Lung (tissue), 12 donors: ENCODE measurements around the gene COL6A3. TPM values are rescaled to one million over a fixed set of nuclear protein-coding genes. Genes with fewer than 3 reads are reported as not detected.

Source experiments
- ATAC-seq: fragments of 200-7000 bp; cut with Tn5 transposase; one replicate; pipeline ENCODE4 v1.9.1; 2020; ENCODE audit warnings: moderate number of reproducible peaks; ENCODE audit not compliant: insufficient read depth, low FRiP score
- DNase-seq, 3 donors: peaks; one replicate each; pipeline ENCODE4 v3.0.0-alpha.2; 2013 to 2017
- H3K27ac ChIP-seq, 2 donors: one replicate each; pipeline ENCODE4 v1.5.1; 2013; ENCODE audit warnings: mild to moderate bottlenecking in 2 of 2, moderate library complexity in 2 of 2, control low read depth in 1 of 2, inconsistent platforms in 1 of 2, low read depth in 1 of 2, low read length in 1 of 2
- H3K27me3 ChIP-seq, 3 donors: one replicate each; pipeline ENCODE4 v1.5.1; 2013; ENCODE audit warnings: low read length in 2 of 3; ENCODE audit not compliant: control insufficient read depth in 3 of 3, insufficient read depth in 3 of 3
- H3K36me3 ChIP-seq, 4 donors: one replicate each; pipeline ENCODE4 v1.5.1; 2013; ENCODE audit warnings: low read length in 4 of 4, mild to moderate bottlenecking in 1 of 4, moderate library complexity in 1 of 4; ENCODE audit not compliant: control insufficient read depth in 4 of 4, insufficient read depth in 4 of 4
- H3K4me1 ChIP-seq, 5 donors: one replicate each; pipeline ENCODE4 v1.5.1; 2013; ENCODE audit warnings: low read length in 5 of 5, mild to moderate bottlenecking in 2 of 5, moderate library complexity in 1 of 5; ENCODE audit not compliant: control insufficient read depth in 5 of 5, insufficient read depth in 5 of 5
- H3K4me3 ChIP-seq: one replicate; pipeline ENCODE4 v1.5.1; 2013; ENCODE audit warnings: mild to moderate bottlenecking, control low read depth, moderate library complexity
- H3K9ac ChIP-seq, 2 donors: one replicate each; pipeline ENCODE4 v1.5.1; 2013; ENCODE audit warnings: low read length in 2 of 2, control low read depth in 1 of 2; ENCODE audit not compliant: insufficient read depth in 1 of 2
- H3K9me3 ChIP-seq, 4 donors: one replicate each; pipeline ENCODE4 v1.5.1; 2013; ENCODE audit warnings: low read length in 3 of 4, mild to moderate bottlenecking in 1 of 4, moderate library complexity in 1 of 4; ENCODE audit not compliant: control insufficient read depth in 4 of 4, insufficient read depth in 3 of 4
- WGBS, 2 donors: extraction: QIAGEN DNeasy Blood & Tissue Kit; methylation state at CpG; one replicate each; pipeline ENCODE4 v1.1.7; 2013; 5-methylcytosine and 5-hydroxymethylcytosine counted together
- polyA plus RNA-seq, 2 donors: library from polyadenylated mRNA; stranded (reverse); fragments of 200-250 nt; gene quantifications; one replicate each; pipeline ENCODE4 v1.2.1, GENCODE V29; 2013
- total RNA-seq, 2 donors: library from RNA; depleted of rRNA in 1 of 2; stranded (reverse); fragments of >200 nt in 1 of 2; gene quantifications; one replicate each; pipeline ENCODE4 v1.2.1, GENCODE V29; 2014 to 2021
- TF ChIP-seq, protein P1 (sequence below): IDR thresholded peaks from 2 replicates; pipeline ENCODE4 v1.5.1; 2012; ENCODE audit warnings: mild to moderate bottlenecking; ENCODE audit errors: control extremely low read depth, extremely low read depth
- donor health status: control.
- donor health status: control.
- donor health status: Bipolar disorder and iron deficiency.
- donor health status: healthy.
- donor health status: DM: yes; HTN: yes; CAD: no.

COL6A3 gene
- total and polyA plus RNA-seq, 4 donors, result 36.4 to 548 (median 277) TPM

DNA sequence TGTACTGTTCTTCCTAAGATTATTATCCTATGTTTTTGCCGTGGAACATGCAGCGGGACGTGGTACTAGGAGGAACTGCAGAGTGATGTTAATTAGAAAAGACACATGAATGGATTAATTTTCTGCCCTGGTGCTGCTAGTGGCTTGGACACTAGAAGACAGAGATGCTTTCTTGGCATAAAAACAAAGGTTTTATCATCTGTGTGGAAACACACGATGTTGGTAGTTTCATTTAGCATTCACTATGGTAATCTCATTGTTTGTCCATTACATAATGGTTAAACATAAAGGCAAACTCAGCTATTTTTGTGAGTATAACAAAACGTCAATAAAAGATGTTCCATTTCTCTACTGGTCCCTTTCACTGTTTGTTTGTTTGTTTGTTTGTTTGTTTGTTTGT, 22.8 kb downstream of the COL6A3 start:
- TF ChIP-seq, protein P1, sequence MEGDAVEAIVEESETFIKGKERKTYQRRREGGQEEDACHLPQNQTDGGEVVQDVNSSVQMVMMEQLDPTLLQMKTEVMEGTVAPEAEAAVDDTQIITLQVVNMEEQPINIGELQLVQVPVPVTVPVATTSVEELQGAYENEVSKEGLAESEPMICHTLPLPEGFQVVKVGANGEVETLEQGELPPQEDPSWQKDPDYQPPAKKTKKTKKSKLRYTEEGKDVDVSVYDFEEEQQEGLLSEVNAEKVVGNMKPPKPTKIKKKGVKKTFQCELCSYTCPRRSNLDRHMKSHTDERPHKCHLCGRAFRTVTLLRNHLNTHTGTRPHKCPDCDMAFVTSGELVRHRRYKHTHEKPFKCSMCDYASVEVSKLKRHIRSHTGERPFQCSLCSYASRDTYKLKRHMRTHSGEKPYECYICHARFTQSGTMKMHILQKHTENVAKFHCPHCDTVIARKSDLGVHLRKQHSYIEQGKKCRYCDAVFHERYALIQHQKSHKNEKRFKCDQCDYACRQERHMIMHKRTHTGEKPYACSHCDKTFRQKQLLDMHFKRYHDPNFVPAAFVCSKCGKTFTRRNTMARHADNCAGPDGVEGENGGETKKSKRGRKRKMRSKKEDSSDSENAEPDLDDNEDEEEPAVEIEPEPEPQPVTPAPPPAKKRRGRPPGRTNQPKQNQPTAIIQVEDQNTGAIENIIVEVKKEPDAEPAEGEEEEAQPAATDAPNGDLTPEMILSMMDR, result no peak
- no peak overlapping the region for H3K27ac ChIP-seq
- H3K4me3 ChIP-seq, result no peak overlapping the region
- no peak overlapping the region for H3K9ac ChIP-seq
- H3K4me1 ChIP-seq, result no peaks in the 10 kb centered on the region
- ATAC-seq, result no peak
- WGBS, 2 donors, result 76 to 84% methylated on average over 5 of the region's 5 CpGs
- H3K36me3 ChIP-seq, result peaks cover 0 to 58% (median 28%) of the 10 kb centered on the region in 4 donors
- peak in 1 of 3 donors; percentile 25 for DNase-seq
- no peaks in the 10 kb centered on the region for H3K27me3 ChIP-seq
- H3K9me3 ChIP-seq, result peaks cover 0 to 5% (median 0%) of the 10 kb centered on the region in 4 donors

DNA sequence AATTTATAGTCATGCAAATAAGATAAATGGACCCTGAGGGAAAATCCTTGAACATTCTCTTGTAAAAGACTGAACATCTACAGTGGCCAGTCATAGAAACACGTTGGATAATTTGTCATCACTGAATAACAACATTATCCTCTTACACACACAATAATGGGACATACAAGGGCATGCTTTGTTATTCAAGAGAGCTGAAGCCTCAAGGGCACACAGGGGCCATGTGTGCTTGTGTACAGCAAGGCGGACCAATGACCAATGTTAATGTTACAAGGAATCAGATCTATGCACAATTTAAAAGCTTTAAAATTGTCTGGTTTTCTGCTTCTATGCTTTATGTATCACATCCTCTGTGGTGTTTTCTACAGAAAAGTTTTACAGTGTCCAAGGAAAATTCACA, 23.7 kb downstream of the COL6A3 start:
- H3K4me3 ChIP-seq, result no peak overlapping the region
- no peak for ATAC-seq
- H3K9ac ChIP-seq, result no peak overlapping the region
- no peaks in the 10 kb centered on the region for H3K27me3 ChIP-seq
- H3K9me3 ChIP-seq, result peaks cover 0 to 5% (median 0%) of the 10 kb centered on the region in 4 donors
- no peak overlapping the region for H3K27ac ChIP-seq
- peaks cover 0 to 59% (median 29%) of the 10 kb centered on the region in 4 donors for H3K36me3 ChIP-seq
- WGBS, 2 donors, result 74 to 83% methylated on average over 2 of the region's 2 CpGs
- TF ChIP-seq, protein P1, result no peak
- H3K4me1 ChIP-seq, result no peaks in the 10 kb centered on the region
- no peak for DNase-seq

DNA sequence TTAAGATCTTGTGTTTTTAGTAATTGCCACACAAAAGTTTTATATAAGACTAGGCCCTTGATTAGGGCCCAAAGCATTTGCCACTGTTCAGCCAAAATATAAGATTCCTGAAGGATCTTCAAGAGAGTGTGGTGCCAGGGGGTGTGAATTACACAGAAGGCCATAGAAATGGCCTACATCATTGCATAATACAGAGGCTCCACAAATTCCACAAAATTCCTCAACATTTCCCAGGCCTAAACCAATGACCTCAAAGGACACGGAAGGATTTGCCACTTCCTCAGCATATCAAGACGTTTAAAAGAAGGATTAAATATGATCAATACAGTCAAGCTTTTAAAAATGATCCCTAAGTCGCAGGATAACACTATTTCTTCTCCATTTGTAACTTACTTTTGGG, 24.1 kb downstream of the COL6A3 start:
- Histone ChIP-seq H3K36me3 (peaks cover 0 to 62% (median 31%) of the 10 kb centered on the region in 4 donors), H3K9me3 (peaks cover 0 to 5% (median 0%) of the 10 kb centered on the region in 4 donors), H3K27me3 (no peaks in the 10 kb centered on the region), H3K4me3 (no peak overlapping the region), H3K4me1 (no peaks in the 10 kb centered on the region), H3K9ac (no peak overlapping the region), H3K27ac (no peak overlapping the region)
- ATAC-seq, result no peak
- TF ChIP-seq, protein P1, result no peak
- no peak for DNase-seq
- 77 to 78% methylated on average over 3 of the region's 3 CpGs for WGBS, 2 donors

DNA sequence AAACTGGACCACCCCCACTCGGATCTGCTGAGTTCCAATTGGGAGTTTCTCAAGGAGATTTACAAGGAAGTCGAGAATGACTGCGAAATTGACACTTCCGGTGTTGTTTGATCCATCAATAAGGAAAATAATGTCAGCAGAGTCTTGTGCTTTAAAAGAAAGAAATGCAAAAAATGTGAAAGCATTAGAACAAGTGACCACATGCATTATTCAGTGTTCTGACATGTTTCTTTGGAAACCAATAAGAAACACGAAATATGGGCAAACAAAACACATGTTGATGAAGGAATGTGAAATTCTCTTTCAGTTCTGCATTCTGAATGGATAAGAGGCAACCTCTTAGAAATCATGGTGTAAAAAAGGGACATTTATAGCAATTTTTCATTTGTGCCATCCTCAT, 25.9 kb downstream of the COL6A3 start:
- Histone ChIP-seq H3K9me3 (peaks cover 0 to 5% (median 0%) of the 10 kb centered on the region in 4 donors), H3K36me3 (peaks cover 0 to 59% (median 29%) of the 10 kb centered on the region in 4 donors), H3K4me3 (no peak overlapping the region), H3K27me3 (no peaks in the 10 kb centered on the region), H3K4me1 (peaks cover 0 to 4% (median 0%) of the 10 kb centered on the region in 5 donors), H3K9ac (no peak overlapping the region), H3K27ac (no peak overlapping the region)
- WGBS, 2 donors, result 86 to 89% methylated on average over 5 of the region's 5 CpGs
- DNase-seq, result no peak
- ATAC-seq, result no peak
- TF ChIP-seq, protein P1, result no peak
